Cardiac fibroblast (primary cell): ENCODE measurements around the gene GALNT1.

Experiments used
- DNase-seq, 2 donors: peaks; one replicate each; pipeline versions ENCODE4 v3.0.0 to v3.0.0-alpha.2; 2010; ENCODE audit warnings: low read depth in 2 of 2
- H3K4me3 ChIP-seq, 2 donors: replicated peaks in 1 of 2; 1 replicate in 1 of 2; 2 replicates in 1 of 2; pipeline ENCODE4 v1.5.1; 2011; ENCODE audit warnings: low read depth in 2 of 2, low read length in 2 of 2, mild to moderate bottlenecking in 2 of 2, moderate library complexity in 1 of 2
- CTCF ChIP-seq: IDR thresholded peaks from one replicate; pipeline ENCODE4 v1.5.1; 2011; ENCODE audit warnings: low read depth, mild to moderate bottlenecking, low read length, inconsistent platforms

Gene GALNT1

DNA sequence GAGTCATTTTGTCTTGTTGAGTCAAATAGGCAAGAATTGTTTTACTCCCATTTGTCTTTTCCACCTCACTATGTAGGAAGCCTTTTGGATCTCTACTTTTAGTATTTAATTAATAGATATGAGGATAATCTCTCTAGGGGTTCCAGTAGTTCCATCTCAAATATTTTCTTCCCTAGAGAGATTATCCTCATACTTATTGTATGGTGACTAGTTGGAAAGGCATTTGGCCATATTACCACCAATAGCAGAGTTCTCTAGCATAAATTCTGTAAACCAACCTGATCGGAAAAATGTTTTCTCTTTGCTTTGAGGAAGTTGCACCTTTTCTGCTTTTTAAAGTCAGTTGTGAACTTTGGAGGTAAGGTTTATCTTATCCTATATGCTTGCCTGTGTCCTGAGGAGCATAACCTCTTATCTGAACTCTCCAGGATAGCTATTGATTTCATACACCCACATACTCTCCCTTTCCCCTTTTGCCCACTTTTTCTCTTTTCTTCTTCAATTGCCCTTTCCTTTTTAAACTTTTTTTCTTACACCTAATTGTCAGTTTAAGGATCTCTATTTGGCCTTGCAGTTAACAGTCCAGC is 100.8 kb downstream of the GALNT1 start:
- DNase-seq = peak in 1 of 2 donors; percentile 43
- TF ChIP-seq CTCF = no peak
- no peak overlapping the region for H3K4me3 ChIP-seq

DNA sequence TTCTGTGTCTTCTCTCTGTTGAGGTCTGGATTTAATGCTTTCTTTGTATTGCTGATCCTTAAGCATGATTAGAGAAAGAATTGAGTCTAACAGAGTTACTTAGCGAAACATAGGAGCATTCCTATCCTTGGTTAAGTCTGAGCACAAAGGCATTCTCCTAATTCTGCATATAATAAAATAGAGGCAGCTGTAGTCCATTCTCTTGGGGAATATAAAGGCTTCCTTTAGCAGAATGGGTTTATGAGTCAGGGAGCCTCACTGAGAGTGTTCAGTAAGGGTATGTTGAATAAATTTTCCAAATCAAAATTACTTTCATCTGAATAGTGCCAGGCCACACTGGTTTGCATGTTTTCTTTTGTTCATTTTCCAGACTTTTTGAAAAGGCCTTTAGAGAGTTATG is 101.5 kb downstream of the GALNT1 start:
- TF ChIP-seq CTCF = no peak
- DNase-seq = peak in 1 of 2 donors; percentile 31
- no peak overlapping the region for H3K4me3 ChIP-seq

DNA sequence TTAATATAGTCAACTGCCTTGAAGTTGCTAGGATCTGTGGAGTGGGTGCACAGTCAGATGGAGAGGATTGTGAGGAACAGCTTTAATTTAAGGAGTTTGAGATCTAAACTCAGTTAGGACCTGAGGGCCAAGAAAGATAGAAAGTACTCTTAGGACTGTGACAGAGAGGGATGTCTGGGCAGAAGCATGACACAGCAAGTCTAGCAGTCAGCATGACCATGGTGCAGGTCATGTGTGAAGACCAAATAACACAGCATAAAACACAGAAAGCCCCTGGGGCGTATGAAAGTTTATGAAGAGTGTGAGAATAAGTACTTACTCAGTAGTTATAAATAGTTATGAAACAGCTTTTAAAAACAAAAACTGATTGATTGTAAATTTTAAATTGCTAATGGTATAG is 107.2 kb downstream of the GALNT1 start:
- peak in 1 of 2 donors; percentile 9 for DNase-seq
- no peak overlapping the region for H3K4me3 ChIP-seq
- TF ChIP-seq CTCF = no peak

DNA sequence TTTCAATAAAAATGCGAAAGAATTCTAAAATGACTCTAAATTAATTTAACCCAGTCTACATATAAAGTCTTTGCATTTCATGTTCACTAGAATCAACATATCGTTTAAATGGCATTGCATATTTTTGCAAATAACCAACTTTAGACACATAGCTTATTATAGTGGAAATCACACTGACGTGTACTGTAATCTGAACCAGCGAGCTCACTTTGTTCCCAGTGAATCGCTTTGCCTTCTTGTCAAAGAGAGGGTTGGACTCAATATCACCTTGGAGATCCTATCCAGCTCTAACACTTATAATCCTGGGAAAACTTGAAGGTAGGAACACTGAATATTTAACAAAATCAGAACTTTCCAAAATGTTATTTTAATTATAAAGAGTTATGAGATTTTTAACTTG is 108.2 kb downstream of the GALNT1 start:
- DNase-seq = no peak
- no peak for TF ChIP-seq CTCF
- H3K4me3 ChIP-seq = no peak overlapping the region

DNA sequence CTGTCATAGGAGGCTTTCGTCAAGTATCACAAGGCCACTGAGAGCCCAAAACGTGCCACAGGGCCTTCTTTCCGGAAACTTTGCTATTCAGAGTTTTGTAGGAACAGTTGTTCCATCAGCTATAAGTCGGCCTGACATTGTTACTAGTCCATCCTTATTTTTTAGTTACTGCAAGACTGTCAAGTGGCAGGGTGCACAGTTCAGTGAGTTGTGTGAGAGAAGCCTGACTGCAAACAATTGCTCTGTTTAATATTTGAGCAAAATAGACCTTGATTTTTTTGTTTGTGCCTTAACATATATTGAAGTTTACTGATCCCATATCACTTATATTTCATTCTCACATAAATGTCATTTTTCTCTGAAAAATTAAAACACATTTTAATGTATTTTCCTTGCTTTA is 110.1 kb downstream of the GALNT1 start:
- no peak for TF ChIP-seq CTCF
- no peak for DNase-seq
- no peak overlapping the region for H3K4me3 ChIP-seq

DNA sequence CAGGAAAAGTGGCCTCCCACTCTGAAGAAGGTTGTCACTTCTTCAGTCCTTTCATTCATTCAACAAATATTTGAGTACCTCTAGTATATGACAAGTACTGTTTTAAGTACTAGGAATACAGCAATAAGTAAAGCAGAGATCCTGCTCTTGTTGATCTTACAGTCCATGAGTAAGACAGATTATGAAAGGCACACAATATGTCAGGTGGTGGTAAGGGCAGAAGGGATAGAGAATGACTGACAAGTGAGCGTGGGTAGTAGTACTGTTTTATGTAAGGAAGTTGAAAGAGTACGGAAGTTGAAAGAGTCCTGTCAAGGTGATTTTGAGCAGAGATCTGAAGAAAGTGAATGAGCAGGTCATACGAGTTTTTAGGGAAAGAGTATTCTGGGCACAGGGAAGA is 111.3 kb downstream of the GALNT1 start:
- DNase-seq = no peak
- no peak for TF ChIP-seq CTCF

GRCh38 chr18:35693829-35694228 is 112.3 kb downstream of the GALNT1 start:
- no peak for TF ChIP-seq CTCF
- DNase-seq = no peak
- H3K4me3 ChIP-seq = no peak overlapping the region

More for the DNA sequence above, 111.3 kb downstream of the GALNT1 start:
- H3K4me3 ChIP-seq = no peak overlapping the region
